Activated CD8-positive, alpha-beta memory T cell treated with anti-CD3 and anti-CD28 coated beads, Interleukin-2, amount 50 U/mL, for 48 hours (primary cell): ENCODE results near the gene PRDM16.

Source experiments
- DNase-seq: peaks from one replicate; pipeline ENCODE4 v3.0.0-alpha.2; 2020

PRDM16 gene

GRCh38 chr1:3333903-3334302, 264.9 kb downstream of the PRDM16 start:
- no peak for DNase-seq

GRCh38 chr1:3334366-3334765, 265.4 kb downstream of the PRDM16 start:
- DNase-seq, result no peak

GRCh38 chr1:3335754-3336640, 267.0 kb downstream of the PRDM16 start:
- DNase-seq, result no peak

GRCh38 chr1:3336641-3337630, 267.9 kb downstream of the PRDM16 start:
- DNase-seq, result no peak

- no peak for DNase-seq
Measured at GRCh38 chr1:3337798-3338724, 269.1 kb downstream of the PRDM16 start.

GRCh38 chr1:3338725-3339070, 269.7 kb downstream of the PRDM16 start:
- DNase-seq, result no peak

- no peak for DNase-seq
Measured at GRCh38 chr1:3339856-3340255, 270.9 kb downstream of the PRDM16 start.

- no peak for DNase-seq
Measured at GRCh38 chr1:3340548-3341235, 271.7 kb downstream of the PRDM16 start.

GRCh38 chr1:3341236-3341994, 272.4 kb downstream of the PRDM16 start:
- no peak for DNase-seq

- no peak for DNase-seq
Measured at GRCh38 chr1:3342960-3343359, 274.0 kb downstream of the PRDM16 start.

- DNase-seq, result no peak
Measured at GRCh38 chr1:3344395-3344794, 275.4 kb downstream of the PRDM16 start.

GRCh38 chr1:3345792-3346191, 276.8 kb downstream of the PRDM16 start:
- DNase-seq, result no peak

GRCh38 chr1:3346478-3346877, 277.5 kb downstream of the PRDM16 start:
- no peak for DNase-seq

- no peak for DNase-seq
Measured at GRCh38 chr1:3347257-3348020, 278.4 kb downstream of the PRDM16 start.

- no peak for DNase-seq
Measured at GRCh38 chr1:3348196-3348865, 279.3 kb downstream of the PRDM16 start.

GRCh38 chr1:3349161-3349967, 280.4 kb downstream of the PRDM16 start:
- DNase-seq, result no peak

- no peak for DNase-seq
Measured at GRCh38 chr1:3349968-3350299, 280.9 kb downstream of the PRDM16 start.

- DNase-seq, result no peak
Measured at GRCh38 chr1:3350506-3351261, 281.7 kb downstream of the PRDM16 start.
